ENCODE data around the gene ABCC5.

Gene ABCC5

GRCh38 chr3:183898028-183898431 lies 119.7 kb downstream of the ABCC5 start:
- TF ChIP-seq CTCF (IDR thresholded peaks at IDR 0.05; ENCODE audit: low read depth, low read length) = no peak
- no peak for DNase-seq (ENCODE audit: extremely low read depth, low read depth)

- no peak for DNase-seq (ENCODE audit: extremely low read depth, low read depth)
Measured at GRCh38 chr3:183897606-183898005, 120.1 kb downstream of the ABCC5 start.

GRCh38 chr3:183896610-183897009 lies 121.1 kb downstream of the ABCC5 start:
- no peak for DNase-seq (ENCODE audit: extremely low read depth, low read depth)
- TF ChIP-seq CTCF (IDR thresholded peaks at IDR 0.05; ENCODE audit: low read depth, low read length) = no peak

More at GRCh38 chr3:183897606-183898005, 120.1 kb downstream of the ABCC5 start:
- TF ChIP-seq CTCF (IDR thresholded peaks at IDR 0.05; ENCODE audit: low read depth, low read length) = no peak

GRCh38 chr3:183896184-183896583 lies 121.5 kb downstream of the ABCC5 start:
- no peak for TF ChIP-seq CTCF (IDR thresholded peaks at IDR 0.05; ENCODE audit: low read depth, low read length)
- no peak for DNase-seq (ENCODE audit: extremely low read depth, low read depth)

- no peak for DNase-seq (ENCODE audit: extremely low read depth, low read depth)
- no peak for TF ChIP-seq CTCF (IDR thresholded peaks at IDR 0.05; ENCODE audit: low read depth, low read length)
Measured at GRCh38 chr3:183895774-183896173, 121.9 kb downstream of the ABCC5 start.

GRCh38 chr3:183895296-183895695 lies 122.4 kb downstream of the ABCC5 start:
- peak; percentile 84 for TF ChIP-seq CTCF (IDR thresholded peaks at IDR 0.05; ENCODE audit: low read depth, low read length)
- DNase-seq (ENCODE audit: extremely low read depth, low read depth) = peak; percentile 23

GRCh38 chr3:183892610-183893214 lies 125.0 kb downstream of the ABCC5 start:
- no peak for DNase-seq (ENCODE audit: extremely low read depth, low read depth)
- no peak for TF ChIP-seq CTCF (IDR thresholded peaks at IDR 0.05; ENCODE audit: low read depth, low read length)

Data from AG09319 (cell line).